PC-9 (cell line): ENCODE measurements around the gene MACROD2. TPM values are rescaled to one million over a fixed set of nuclear protein-coding genes. Genes with fewer than 3 reads are reported as not detected.

ENCODE experiments used
- BruUV-seq: library from RNA; stranded (reverse); fragments of 400-500 nt; replicated peaks from 2 replicates; lab custom pipeline; 2021; lab: Mats Ljungman, UMichigan
- CTCF ChIA-PET: fragments of 300-600 bp; sonication (Branson Sonifier 250); formaldehyde crosslinking; loops from one replicate; lab custom pipeline; 2022; ENCODE audit warnings: antibody characterized with exemption; lab: Charles Lee
- POLR2A ChIA-PET: fragments of 300-600 bp; sonication (Branson Sonifier 250); formaldehyde crosslinking; loops from one replicate; lab custom pipeline; 2022; ENCODE audit warnings: antibody characterized with exemption; ENCODE audit not compliant: unreplicated experiment; lab: Charles Lee
- DNase-seq, 2 experiments: peaks; one replicate each; pipeline versions ENCODE4 v3.0.0 to v3.0.0-alpha.2; 2015 to 2022; ENCODE audit warnings: mixed read lengths in 1 of 2
- H2AFZ ChIP-seq: fragments of 200-600 bp; sonication (generic); 2 replicates; pipeline ENCODE4 v1.8.1; 2017; ENCODE audit warnings: antibody characterized with exemption
- H3F3A ChIP-seq: fragments of 200-600 bp; sonication (generic); 2 replicates; pipeline ENCODE4 v1.8.1; 2017; ENCODE audit warnings: antibody characterized with exemption, mild to moderate bottlenecking, low read depth; ENCODE audit not compliant: insufficient read depth
- H3K27ac ChIP-seq: fragments of 200-600 bp; sonication (generic); 2 replicates; pipeline ENCODE4 v1.6.1; 2016; ENCODE audit warnings: mixed run types
- H3K27me3 ChIP-seq: fragments of 200-600 bp; sonication (generic); 2 replicates; pipeline ENCODE4 v1.6.1; 2016; ENCODE audit warnings: low read depth, mixed run types; ENCODE audit not compliant: insufficient read depth
- H3K36me3 ChIP-seq: fragments of 200-600 bp; sonication (generic); 2 replicates; pipeline ENCODE4 v1.6.1; 2016; ENCODE audit warnings: low read depth, mixed run types
- H3K4me1 ChIP-seq: fragments of 200-600 bp; sonication (generic); replicated peaks from 2 replicates; pipeline ENCODE4 v1.6.1; 2016; ENCODE audit warnings: mixed run types; ENCODE audit not compliant: insufficient read depth
- H3K4me2 ChIP-seq: fragments of 200-600 bp; sonication (generic); 2 replicates; pipeline ENCODE4 v1.6.1; 2017; ENCODE audit warnings: mixed run types
- H3K4me3 ChIP-seq: fragments of 200-600 bp; sonication (generic); 2 replicates; pipeline ENCODE4 v1.6.1; 2016; ENCODE audit warnings: mixed run types
- H3K79me2 ChIP-seq: fragments of 200-600 bp; sonication (generic); 2 replicates; pipeline ENCODE4 v1.6.1; 2017; ENCODE audit warnings: low read depth, mixed run types
- H3K9me2 ChIP-seq: fragments of 200-600 bp; sonication (generic); 2 replicates; pipeline ENCODE4 v1.8.1; 2017; ENCODE audit warnings: mild to moderate bottlenecking; ENCODE audit not compliant: insufficient read depth
- H3K9me3 ChIP-seq: fragments of 200-600 bp; sonication (generic); 2 replicates; pipeline ENCODE4 v1.8.1; 2016; ENCODE audit warnings: low read depth; ENCODE audit not compliant: insufficient read depth
- H4K20me1 ChIP-seq: fragments of 200-600 bp; sonication (generic); 2 replicates; pipeline ENCODE4 v1.8.1; 2017; ENCODE audit not compliant: insufficient read depth
- EZH2 ChIP-seq: fragments of 200-600 bp; sonication (generic); IDR thresholded peaks from 2 replicates; pipeline ENCODE4 v1.8.0; 2017; ENCODE audit warnings: antibody characterized with exemption, low read depth
- intact Hi-C: fragments of 100-400 bp; cut with micrococcal nuclease; formaldehyde crosslinking; loops from one replicate; pipeline ENCODE4 v1.10.0; 2022; ENCODE audit not compliant: unreplicated experiment
- total RNA-seq: library from RNA; stranded (reverse); gene quantifications from 2 replicates; pipeline ENCODE4 v1.2.3, GENCODE V29; 2021
- TF ChIP-seq, protein P1 (sequence below): fragments of 200-600 bp; sonication (generic); conservative IDR thresholded peaks from 2 replicates; pipeline ENCODE4 v1.6.1; 2017; ENCODE audit warnings: mixed run types, antibody characterized with exemption, mild to moderate bottlenecking, moderate library complexity

The MACROD2 gene
- total RNA-seq, 1 experiment from 2014 or later = 11.4 TPM

GRCh38 chr20:16000112-16000511, 2004.8 kb downstream of the MACROD2 start:
- Histone ChIP-seq H2AFZ (no peak overlapping the region), H3K4me3 (no peak overlapping the region), H4K20me1 (no peaks in the 10 kb centered on the region), H3F3A (no peaks in the 10 kb centered on the region), H3K79me2 (no peaks in the 10 kb centered on the region), H3K27me3 (no peaks in the 10 kb centered on the region), H3K9me2 (no peaks in the 10 kb centered on the region), H3K27ac (no peak overlapping the region), H3K4me1 (no peaks in the 10 kb centered on the region), H3K36me3 (no peaks in the 10 kb centered on the region), H3K4me2 (no peak overlapping the region), H3K9me3 (peaks cover 28% of the 10 kb centered on the region; the same call in 1 of the 2 replicates)
- BruUV-seq = no TSS peak
- ChIA-PET POLR2A (no interaction called here), CTCF (no interaction called here)
- TF ChIP-seq, protein P1, sequence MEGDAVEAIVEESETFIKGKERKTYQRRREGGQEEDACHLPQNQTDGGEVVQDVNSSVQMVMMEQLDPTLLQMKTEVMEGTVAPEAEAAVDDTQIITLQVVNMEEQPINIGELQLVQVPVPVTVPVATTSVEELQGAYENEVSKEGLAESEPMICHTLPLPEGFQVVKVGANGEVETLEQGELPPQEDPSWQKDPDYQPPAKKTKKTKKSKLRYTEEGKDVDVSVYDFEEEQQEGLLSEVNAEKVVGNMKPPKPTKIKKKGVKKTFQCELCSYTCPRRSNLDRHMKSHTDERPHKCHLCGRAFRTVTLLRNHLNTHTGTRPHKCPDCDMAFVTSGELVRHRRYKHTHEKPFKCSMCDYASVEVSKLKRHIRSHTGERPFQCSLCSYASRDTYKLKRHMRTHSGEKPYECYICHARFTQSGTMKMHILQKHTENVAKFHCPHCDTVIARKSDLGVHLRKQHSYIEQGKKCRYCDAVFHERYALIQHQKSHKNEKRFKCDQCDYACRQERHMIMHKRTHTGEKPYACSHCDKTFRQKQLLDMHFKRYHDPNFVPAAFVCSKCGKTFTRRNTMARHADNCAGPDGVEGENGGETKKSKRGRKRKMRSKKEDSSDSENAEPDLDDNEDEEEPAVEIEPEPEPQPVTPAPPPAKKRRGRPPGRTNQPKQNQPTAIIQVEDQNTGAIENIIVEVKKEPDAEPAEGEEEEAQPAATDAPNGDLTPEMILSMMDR = no peak
- TF ChIP-seq EZH2 = no peak
- DNase-seq = no peak
- intact Hi-C loops = no loop called here

DNA sequence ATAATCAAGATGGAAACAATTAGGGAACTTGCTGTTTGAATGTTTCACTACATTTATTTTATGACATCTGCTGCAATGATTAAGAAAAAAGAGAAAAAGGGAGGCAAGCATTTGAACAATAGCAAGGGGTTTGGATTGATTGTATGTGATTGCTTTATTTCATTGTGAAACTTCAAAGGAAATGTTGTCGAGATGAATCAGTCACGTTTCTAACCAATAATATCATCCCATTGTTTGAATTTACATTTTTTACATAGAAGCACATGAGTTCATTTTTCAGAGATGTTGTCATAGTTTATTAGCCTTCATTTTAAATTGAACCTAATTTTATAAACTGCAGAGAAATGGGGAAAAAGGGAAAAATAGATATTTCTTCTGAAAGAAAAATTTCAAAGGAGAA, 2006.0 kb downstream of the MACROD2 start:
- TF ChIP-seq EZH2 = no peak
- TF ChIP-seq, protein P1 = no peak
- no peaks in the 10 kb centered on the region for H4K20me1 ChIP-seq
- H3K79me2 ChIP-seq = no peaks in the 10 kb centered on the region
- H3K9me2 ChIP-seq = no peaks in the 10 kb centered on the region
- no peak overlapping the region for H3K4me3 ChIP-seq
- no peaks in the 10 kb centered on the region for H3K36me3 ChIP-seq
- no peak overlapping the region for H2AFZ ChIP-seq
- no peaks in the 10 kb centered on the region for H3K27me3 ChIP-seq
- H3K4me2 ChIP-seq = no peak overlapping the region
- ChIA-PET POLR2A (no interaction called here), CTCF (no interaction called here)
- no peak for DNase-seq
- intact Hi-C loops = no loop called here
- H3K27ac ChIP-seq = no peak overlapping the region
- H3K4me1 ChIP-seq = no peaks in the 10 kb centered on the region
- H3F3A ChIP-seq = no peaks in the 10 kb centered on the region
- BruUV-seq = no TSS peak
- H3K9me3 ChIP-seq = peaks cover 28% of the 10 kb centered on the region; the same call in 1 of the 2 replicates

DNA sequence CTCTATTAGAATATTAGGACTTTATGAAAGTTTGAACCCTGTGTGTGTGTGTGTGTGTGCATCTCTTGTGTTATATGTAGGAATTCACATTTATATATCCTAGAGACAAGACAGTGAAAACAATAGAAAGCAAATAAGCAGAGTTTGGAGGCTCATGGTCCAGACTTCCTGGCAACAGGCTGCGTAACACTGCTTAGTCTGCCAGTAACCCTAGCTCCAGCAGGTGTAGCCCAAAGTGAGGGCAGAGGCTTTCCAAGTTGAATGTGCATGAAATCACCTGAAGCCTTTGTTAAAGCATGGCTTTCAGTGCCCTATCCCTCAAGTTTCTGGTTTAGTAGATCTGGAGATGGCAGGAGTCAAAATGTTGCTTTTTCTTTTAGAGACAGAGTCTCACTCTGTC, 2008.0 kb downstream of the MACROD2 start:
- Histone ChIP-seq H3K9me2 (no peaks in the 10 kb centered on the region), H3K9me3 (0 out of 2 replicates have a peak, but pooled peaks cover 9% of the 10 kb centered on the region), H3K4me3 (no peak overlapping the region), H3K4me1 (no peaks in the 10 kb centered on the region), H3K27ac (no peak overlapping the region), H2AFZ (no peak overlapping the region), H4K20me1 (no peaks in the 10 kb centered on the region), H3K79me2 (no peaks in the 10 kb centered on the region), H3K4me2 (no peak overlapping the region), H3K36me3 (no peaks in the 10 kb centered on the region), H3F3A (no peaks in the 10 kb centered on the region), H3K27me3 (no peaks in the 10 kb centered on the region)
- ChIA-PET POLR2A (no interaction called here), CTCF (no interaction called here)
- TF ChIP-seq, protein P1 = no peak
- no peak for TF ChIP-seq EZH2
- intact Hi-C loops = no loop called here
- no peak for DNase-seq
- no TSS peak for BruUV-seq
